RWPE1 (cell line): ENCODE data around the gene DMBX1.

Experiments
- CTCF ChIA-PET: fragments of 350-600 bp; sonication (Branson Sonifier 250); formaldehyde crosslinking; extraction: SDS; loops from one replicate; lab custom pipeline; 2021; lab: Yijun Ruan, JAX
- POLR2A ChIA-PET: fragments of 400-600 bp; formaldehyde crosslinking; extraction: SDS; loops from one replicate; lab custom pipeline; 2020; ENCODE audit warnings: antibody characterized with exemption; ENCODE audit not compliant: low non-redundant PET; lab: Yijun Ruan, JAX
- DNase-seq: peaks from one replicate; pipeline ENCODE4 v3.0.0; 2012; ENCODE audit warnings: low spot score
- H3K27ac ChIP-seq: fragments of 450-650 bp; 2 replicates; pipeline ENCODE4 v1.5.1; 2017
- CTCF ChIP-seq: fragments of 450-650 bp; conservative IDR thresholded peaks from 2 replicates; pipeline ENCODE4 v1.5.1; 2017; ENCODE audit warnings: low read depth, mild to moderate bottlenecking

DMBX1 gene

GRCh38 chr1:46513536-46513935 lies 23.9 kb downstream of the DMBX1 start:
- POLR2A ChIA-PET, result no interaction called here
- CTCF ChIA-PET, result no interaction called here
- no peak for DNase-seq
- TF ChIP-seq CTCF, result no peak
- no peak overlapping the region for H3K27ac ChIP-seq

- no peak for DNase-seq
- no peak for TF ChIP-seq CTCF
- ChIA-PET CTCF (no interaction called here), POLR2A (no interaction called here)
- H3K27ac ChIP-seq, result no peak overlapping the region
Observed at GRCh38 chr1:46515576-46515975, 25.9 kb downstream of the DMBX1 start.

- no peak for DNase-seq
- no peak for TF ChIP-seq CTCF
- ChIA-PET CTCF (interaction anchor here (1.8 kb wide), 1 partner anchor 39 kb away, joined by 7 read pairs; no protein-coding TSS in a partner anchor), POLR2A (no interaction called here)
- H3K27ac ChIP-seq, result peak overlapping the region; percentile 42
Observed at GRCh38 chr1:46516200-46516950, 26.7 kb downstream of the DMBX1 start.

- peak; percentile 69 for DNase-seq
- POLR2A ChIA-PET, result no interaction called here
- peak overlapping the region; percentile 42 for H3K27ac ChIP-seq
- CTCF ChIA-PET, result interaction anchor here (1.8 kb wide), 1 partner anchor 39 kb away, joined by 7 read pairs; no protein-coding TSS in a partner anchor
- no peak for TF ChIP-seq CTCF
Observed at GRCh38 chr1:46517010-46517600, 27.5 kb downstream of the DMBX1 start.

- H3K27ac ChIP-seq, result no peak overlapping the region
- POLR2A ChIA-PET, result no interaction called here
- DNase-seq, result no peak
Observed at GRCh38 chr1:46517932-46518498, 28.4 kb downstream of the DMBX1 start.

More at GRCh38 chr1:46517932-46518498, 28.4 kb downstream of the DMBX1 start:
- CTCF ChIA-PET, result interaction anchor here (0.6 to 1.8 kb wide), 4 partner anchors 27 to 111 kb away, joined by 3 to 8 read pairs (median 5); no protein-coding TSS in a partner anchor
- TF ChIP-seq CTCF, result no peak
